HL-60 (cell line): Measurements from ENCODE around the gene CIDEC.

Experiments
- DNase-seq, 2 experiments: peaks; one replicate each; pipeline ENCODE4 v3.0.0-alpha.2; 2010 to 2020; ENCODE audit warnings: low read depth in 1 of 2, low spot score in 1 of 2
- H3K27ac ChIP-seq: fragments of 250-450 bp; sonication (Bioruptor Pico); replicated peaks from 2 replicates; pipeline ENCODE4 v1.5.1; 2020; ENCODE audit warnings: mild to moderate bottlenecking, moderate library complexity
- H3K27me3 ChIP-seq: fragments of 250-450 bp; sonication (Bioruptor Pico); 2 replicates; pipeline ENCODE4 v1.5.1; 2021; ENCODE audit warnings: mild to moderate bottlenecking, moderate library complexity; ENCODE audit not compliant: insufficient read depth, poor library complexity, severe bottlenecking
- H3K4me3 ChIP-seq: replicated peaks from 2 replicates; pipeline ENCODE4 v1.5.1; 2011; ENCODE audit warnings: mild to moderate bottlenecking, control low read depth, low read length; ENCODE audit not compliant: insufficient read depth
- CTCF ChIP-seq: IDR thresholded peaks from one replicate; pipeline ENCODE4 v1.5.1; 2011; ENCODE audit warnings: low read length, control low read depth, inconsistent platforms; ENCODE audit not compliant: insufficient read depth
- GABPA ChIP-seq: IDR thresholded peaks from 2 replicates; pipeline ENCODE4 v1.6.1; 2012; ENCODE audit warnings: low read depth
- POLR2AphosphoS5 ChIP-seq: IDR thresholded peaks from 2 replicates; pipeline ENCODE4 v1.6.1; 2012; ENCODE audit warnings: low read depth
- REST ChIP-seq: IDR thresholded peaks from 2 replicates; pipeline ENCODE4 v1.6.1; 2012; ENCODE audit warnings: low read depth; ENCODE audit not compliant: insufficient replicate concordance
- SPI1 ChIP-seq: IDR thresholded peaks from 2 replicates; pipeline ENCODE4 v1.6.1; 2012; ENCODE audit warnings: low read depth, mild to moderate bottlenecking, borderline replicate concordance
- long read RNA-seq: library from polyadenylated mRNA; unstranded; transcript quantifications from one replicate; pipeline ENCODE4 v2.0.0, GENCODE V29; 2020

CIDEC gene
- long read RNA-seq, result 0 reads

DNA sequence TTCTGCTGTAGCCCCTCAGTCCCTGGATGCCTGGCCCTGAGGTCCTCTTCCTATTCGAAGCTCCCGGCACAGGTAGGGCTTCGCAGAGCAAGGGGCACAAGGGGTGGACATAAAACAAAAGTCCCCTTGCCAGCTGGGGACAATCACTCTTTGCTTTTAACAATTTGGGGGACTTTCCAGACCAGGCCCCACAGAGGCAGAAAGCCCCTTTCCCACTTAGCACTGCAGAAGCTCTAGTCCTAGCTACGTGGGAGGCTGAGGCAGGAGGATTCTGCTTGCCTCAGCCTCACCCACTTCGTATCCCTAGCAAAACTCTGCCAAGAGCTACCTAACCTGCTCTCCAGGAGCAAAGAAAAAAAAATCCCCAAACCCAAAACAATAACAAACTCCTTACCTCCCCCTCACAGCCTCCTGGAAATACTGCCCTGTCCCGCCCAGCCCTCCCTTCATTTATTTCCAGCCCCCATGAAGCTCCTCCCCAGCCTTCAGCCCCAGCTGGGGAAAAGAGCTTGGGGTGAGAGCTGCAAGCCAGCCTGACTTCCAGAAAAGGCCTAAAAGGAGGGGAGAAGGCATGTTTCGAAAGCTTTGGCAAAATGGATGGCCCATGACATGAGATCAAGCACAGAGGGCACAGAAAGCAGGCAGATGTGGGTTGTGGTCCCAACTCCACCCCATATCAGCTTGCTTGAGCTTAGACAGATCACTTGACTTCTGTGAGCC, at the start of gene CIDEC:
Gene CIDEC (minus strand): TSS at position 424 of the 720 bp plus-strand sequence. CDS start 1,767 bp downstream, outside the sequence.
- Histone ChIP-seq H3K27ac (no peak within 1 kb of the TSS), H3K4me3 (no peak within 1 kb of the TSS), H3K27me3 (no peaks in the 10 kb centered on the region)
- DNase-seq, result no peak
- TF ChIP-seq CTCF (no peak), REST (no peak), POLR2AphosphoS5 (no peak), GABPA (no peak), SPI1 (no peak)

DNA sequence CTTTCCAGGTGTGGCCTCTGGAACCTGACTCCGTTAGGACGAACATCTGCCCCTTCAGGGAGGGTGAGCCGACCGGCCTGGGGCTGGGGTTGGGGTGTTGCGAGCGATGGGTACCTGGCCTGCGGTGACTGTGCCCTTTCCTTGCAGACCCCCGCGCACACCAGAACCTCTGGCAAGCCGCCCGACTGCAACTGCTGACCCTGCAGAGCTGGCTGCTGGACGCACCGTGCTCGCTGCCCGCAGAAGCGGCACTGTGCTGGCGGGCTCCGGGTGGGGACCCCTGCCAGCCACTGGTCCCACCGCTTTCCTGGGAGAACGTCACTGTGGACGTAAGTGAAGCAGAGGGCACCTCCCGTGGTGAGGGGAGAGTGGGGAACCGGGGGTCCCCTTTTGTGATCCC, 48.1 kb upstream of the CIDEC start:
- no peak for DNase-seq
- TF ChIP-seq CTCF, result no peak
- TF ChIP-seq REST, result no peak
- no peak for TF ChIP-seq SPI1
- TF ChIP-seq POLR2AphosphoS5, result no peak
- TF ChIP-seq GABPA, result no peak
- no peak overlapping the region for H3K27ac ChIP-seq
- no peak overlapping the region for H3K4me3 ChIP-seq
- H3K27me3 ChIP-seq, result no peaks in the 10 kb centered on the region

DNA sequence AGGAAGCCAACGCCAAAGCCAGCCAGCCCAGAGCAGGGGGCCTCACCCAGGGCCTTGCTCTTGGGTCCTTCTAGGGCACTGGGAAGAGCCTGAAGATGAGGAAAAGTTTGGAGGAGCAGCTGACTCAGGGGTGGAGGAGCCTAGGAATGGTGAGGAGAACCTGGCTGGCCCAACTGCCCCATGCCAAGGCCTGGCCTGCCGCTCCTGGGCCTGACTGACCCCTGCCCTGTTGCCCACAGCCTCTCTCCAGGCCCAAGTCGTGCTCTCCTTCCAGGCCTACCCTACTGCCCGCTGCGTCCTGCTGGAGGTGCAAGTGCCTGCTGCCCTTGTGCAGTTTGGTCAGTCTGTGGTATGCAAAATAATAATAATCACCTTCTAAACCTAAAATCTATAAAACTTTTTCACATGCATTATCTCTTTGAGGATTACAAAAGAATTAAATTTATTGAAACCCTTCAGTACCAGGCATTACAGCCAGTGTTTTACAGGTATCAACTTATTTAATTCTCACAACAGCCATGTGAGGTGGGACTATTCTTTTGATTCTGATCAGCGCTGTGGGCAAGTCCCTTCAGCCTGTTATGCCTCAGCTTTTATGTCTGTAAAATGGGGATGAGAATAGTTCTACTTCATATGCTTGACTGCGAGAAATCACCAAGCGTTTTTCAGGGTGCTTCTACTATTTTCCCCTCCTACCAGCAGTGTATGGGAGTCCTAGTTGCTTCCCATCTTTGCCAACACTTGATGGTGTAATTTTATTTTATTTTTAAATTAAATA, 38.4 kb upstream of the CIDEC start:
- H3K27me3 ChIP-seq, result no peaks in the 10 kb centered on the region
- no peak overlapping the region for H3K27ac ChIP-seq
- no peak overlapping the region for H3K4me3 ChIP-seq
- TF ChIP-seq POLR2AphosphoS5 (no peak), GABPA (no peak), CTCF (no peak)
- no peak for DNase-seq
